Measurements from ENCODE around the gene NPAS2. TPM values are rescaled to one million over a fixed set of nuclear protein-coding genes. Genes with fewer than 3 reads are reported as not detected.

NPAS2 gene
- total RNA-seq, 5 donors from 2014 or later (not counting 1 experiment from before 2014, with no cell fraction given) = 3.5 to 9.5 (median 4.4) TPM

DNA sequence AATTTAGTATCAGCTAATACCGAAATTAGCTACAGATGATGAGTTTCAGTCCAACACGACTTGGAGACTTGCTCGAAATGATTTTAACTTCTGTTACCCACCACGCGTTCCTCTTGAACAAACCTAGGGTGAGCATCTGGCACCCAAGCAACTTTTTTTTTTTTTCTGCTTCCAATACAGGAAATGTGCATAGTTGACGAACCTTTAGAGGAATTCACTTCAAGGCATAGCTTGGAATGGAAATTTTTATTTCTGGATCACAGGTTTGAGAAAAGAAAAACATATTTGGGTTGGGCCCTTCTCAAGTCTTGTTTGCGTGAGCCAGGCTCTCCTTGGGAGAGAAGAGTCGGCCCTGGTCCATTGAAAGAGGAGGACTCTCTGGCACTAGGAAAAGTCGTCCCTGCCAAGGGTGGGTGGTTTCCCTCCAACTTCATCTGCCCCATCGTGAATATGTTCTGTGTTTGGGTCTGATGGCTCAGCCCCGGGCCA is 144.8 kb downstream of the NPAS2 start:
- peaks cover 0 to 3% of the 10 kb centered on the region in 2 experiments for H3K27me3 ChIP-seq (replicated peaks in 1 of 2; ENCODE audit: control insufficient read depth in 2 of 2, extremely low read depth in 1 of 2, insufficient read depth in 2 of 2, low read length in 1 of 2)
- POLR2A ChIA-PET = interaction anchor here in 1 of 2 donors (0.7 kb wide), 1 partner anchor 1621 kb away, joined by 3 read pairs; no protein-coding TSS in a partner anchor
- ATAC-seq (replicated peaks in 1 of 4) (no peak), DNase-seq (no peak)
- no peaks in the 10 kb centered on the region for H3K36me3 Mint-ChIP-seq
- no peak overlapping the region for H3K27ac ChIP-seq (ENCODE audit: low read length)
- CTCF ChIA-PET = interaction anchor here in 1 of 2 donors (0.7 kb wide), 1 partner anchor 40 kb away, joined by 4 read pairs; no protein-coding TSS in a partner anchor
- H3K27ac Mint-ChIP-seq = no peak overlapping the region
- no peaks in the 10 kb centered on the region for H3K9me3 ChIP-seq
- H3K4me1 ChIP-seq (ENCODE audit: control insufficient read depth in 1 of 2, extremely low read depth in 1 of 2, insufficient read depth in 2 of 2, low read length in 2 of 2) = peaks cover 4 to 9% of the 10 kb centered on the region in 2 experiments
- H3K27me3 Mint-ChIP-seq = no peaks in the 10 kb centered on the region
- H3K9me3 Mint-ChIP-seq = no peaks in the 10 kb centered on the region
- H3K4me3 ChIP-seq (ENCODE audit: control insufficient read depth in 1 of 2, extremely low read depth in 1 of 2, low read length in 1 of 2) = no peak overlapping the region
- H3K4me1 Mint-ChIP-seq = peaks cover 7 to 9% (median 8%) of the 10 kb centered on the region in 3 donors
- no peaks in the 10 kb centered on the region for H3K36me3 ChIP-seq (ENCODE audit: control insufficient read depth in 2 of 2, extremely low read depth in 1 of 2, insufficient read depth in 1 of 2, low read length in 1 of 2)
- no peak overlapping the region for H3K4me3 Mint-ChIP-seq
- 86% methylated on average over 4 of the region's 11 CpGs for WGBS (ENCODE audit: insufficient coverage)

DNA sequence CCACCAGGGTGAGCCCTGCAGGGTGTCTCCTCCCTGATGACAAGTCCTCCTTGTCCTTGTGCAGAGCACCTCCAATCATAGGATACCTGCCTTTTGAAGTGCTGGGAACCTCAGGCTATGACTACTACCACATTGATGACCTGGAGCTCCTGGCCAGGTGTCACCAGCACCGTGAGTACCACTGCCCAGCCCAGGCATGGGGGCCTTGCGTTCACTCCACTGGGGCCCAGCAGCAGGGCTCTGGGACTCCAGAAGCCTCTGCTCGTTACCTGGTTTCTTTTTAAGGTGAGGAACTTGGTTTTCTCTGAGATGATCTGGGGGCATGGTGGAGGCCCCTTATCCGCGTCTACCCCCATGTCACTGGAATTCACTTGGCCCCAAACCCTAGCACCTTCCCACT is 145.7 kb downstream of the NPAS2 start:
- Histone ChIP-seq H3K27ac (ENCODE audit: low read length) (no peak overlapping the region), H3K27me3 (replicated peaks in 1 of 2; ENCODE audit: control insufficient read depth in 2 of 2, extremely low read depth in 1 of 2, insufficient read depth in 2 of 2, low read length in 1 of 2) (peaks cover 0 to 8% of the 10 kb centered on the region in 2 experiments), H3K9me3 (no peaks in the 10 kb centered on the region), H3K4me1 (ENCODE audit: control insufficient read depth in 1 of 2, extremely low read depth in 1 of 2, insufficient read depth in 2 of 2, low read length in 2 of 2) (peaks cover 4 to 9% of the 10 kb centered on the region in 2 experiments), H3K4me3 (ENCODE audit: control insufficient read depth in 1 of 2, extremely low read depth in 1 of 2, low read length in 1 of 2) (no peak overlapping the region), H3K36me3 (ENCODE audit: control insufficient read depth in 2 of 2, extremely low read depth in 1 of 2, insufficient read depth in 1 of 2, low read length in 1 of 2) (no peaks in the 10 kb centered on the region)
- no peaks in the 10 kb centered on the region for H3K36me3 Mint-ChIP-seq
- ChIA-PET POLR2A (no interaction called here), CTCF (no interaction called here)
- ATAC-seq (replicated peaks in 1 of 4) (no peak), DNase-seq (no peak)
- no peaks in the 10 kb centered on the region for H3K27me3 Mint-ChIP-seq
- 94% methylated on average over 2 of the region's 5 CpGs for WGBS (ENCODE audit: insufficient coverage)
- no peak overlapping the region for H3K4me3 Mint-ChIP-seq
- H3K4me1 Mint-ChIP-seq = peaks cover 7 to 9% (median 8%) of the 10 kb centered on the region in 3 donors
- H3K9me3 Mint-ChIP-seq = no peaks in the 10 kb centered on the region
- no peak overlapping the region for H3K27ac Mint-ChIP-seq

DNA sequence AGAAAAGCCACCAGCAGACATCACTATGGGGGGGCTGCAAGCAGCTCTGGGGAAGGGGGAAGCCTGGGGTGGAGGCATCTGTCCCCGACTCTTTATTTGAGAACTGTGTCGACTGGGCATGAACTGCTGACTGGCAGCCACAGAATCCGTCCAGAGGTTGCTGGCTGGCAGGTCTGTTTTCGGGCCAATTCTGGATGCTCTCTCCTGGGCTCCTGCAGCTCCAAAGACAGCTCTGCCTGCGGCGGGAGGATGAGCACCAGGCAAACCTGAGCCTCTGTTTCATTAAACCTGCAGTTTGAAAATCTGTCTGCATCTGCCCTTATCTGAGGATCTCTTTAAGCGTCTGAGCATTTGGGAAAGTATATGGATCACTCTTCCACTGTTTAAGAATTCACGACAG is 147.8 kb downstream of the NPAS2 start:
- POLR2A ChIA-PET = no interaction called here
- peaks cover 0 to 13% of the 10 kb centered on the region in 2 experiments for H3K27me3 ChIP-seq (replicated peaks in 1 of 2; ENCODE audit: control insufficient read depth in 2 of 2, extremely low read depth in 1 of 2, insufficient read depth in 2 of 2, low read length in 1 of 2)
- no peak overlapping the region for H3K4me3 Mint-ChIP-seq
- no peak for ATAC-seq (replicated peaks in 1 of 4)
- H3K9me3 ChIP-seq = no peaks in the 10 kb centered on the region
- DNase-seq = no peak
- WGBS (ENCODE audit: insufficient coverage) = 83% methylated on average over 4 of the region's 8 CpGs
- H3K27ac Mint-ChIP-seq = no peak overlapping the region
- CTCF ChIA-PET = no interaction called here
- no peak overlapping the region for H3K4me3 ChIP-seq (ENCODE audit: control insufficient read depth in 1 of 2, extremely low read depth in 1 of 2, low read length in 1 of 2)
- H3K27ac ChIP-seq (ENCODE audit: low read length) = no peak overlapping the region
- no peaks in the 10 kb centered on the region for H3K36me3 Mint-ChIP-seq
- H3K4me1 Mint-ChIP-seq = peaks cover 7 to 9% (median 8%) of the 10 kb centered on the region in 3 donors
- H3K9me3 Mint-ChIP-seq = no peaks in the 10 kb centered on the region
- peaks cover 0 to 3% of the 10 kb centered on the region in 2 donors for H3K27me3 Mint-ChIP-seq
- H3K4me1 ChIP-seq (ENCODE audit: control insufficient read depth in 1 of 2, extremely low read depth in 1 of 2, insufficient read depth in 2 of 2, low read length in 2 of 2) = peaks cover 4 to 9% of the 10 kb centered on the region in 2 experiments
- no peaks in the 10 kb centered on the region for H3K36me3 ChIP-seq (ENCODE audit: control insufficient read depth in 2 of 2, extremely low read depth in 1 of 2, insufficient read depth in 1 of 2, low read length in 1 of 2)

DNA sequence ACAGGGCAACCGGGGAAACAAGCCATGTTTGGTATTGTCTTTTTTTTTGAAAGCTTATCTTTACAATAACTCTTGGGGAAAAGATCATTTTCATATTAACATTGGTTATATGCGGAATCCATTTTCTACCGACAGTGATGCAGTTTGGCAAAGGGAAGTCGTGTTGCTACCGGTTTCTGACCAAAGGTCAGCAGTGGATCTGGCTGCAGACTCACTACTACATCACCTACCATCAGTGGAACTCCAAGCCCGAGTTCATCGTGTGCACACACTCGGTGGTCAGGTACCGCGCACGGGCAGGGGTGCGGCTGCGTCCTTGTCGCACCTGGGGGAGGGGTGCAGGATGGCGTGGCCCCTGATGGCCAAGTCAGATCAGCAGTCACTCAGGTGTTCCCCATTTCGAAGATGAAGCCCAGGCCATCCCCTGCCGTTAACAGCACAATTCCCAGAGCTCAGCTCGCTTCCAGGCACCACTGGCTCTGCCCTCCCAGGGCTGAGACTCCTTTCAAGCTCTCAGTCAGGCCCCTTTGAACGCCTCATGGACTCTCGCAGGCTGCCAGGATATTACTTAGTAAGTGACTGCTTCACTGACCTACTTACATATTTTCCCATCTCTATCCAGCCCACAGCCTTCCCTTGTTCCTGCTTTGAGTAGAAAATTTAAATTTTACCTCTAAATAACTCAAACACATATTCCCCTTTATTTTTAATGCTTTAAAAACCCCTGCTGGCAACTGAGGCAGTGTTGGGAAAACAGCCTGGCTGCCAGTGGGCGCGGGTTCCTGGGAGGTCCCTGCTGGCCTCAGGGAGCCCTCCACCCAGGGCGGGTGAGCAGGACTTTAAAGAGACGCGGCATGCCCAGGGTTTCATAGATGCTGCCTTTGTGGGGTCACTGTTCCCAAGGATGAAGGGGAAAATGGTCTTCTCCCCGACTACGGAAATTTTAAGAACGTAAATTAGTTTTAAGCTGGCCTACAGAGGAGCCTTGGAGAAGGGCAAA is 148.5 kb downstream of the NPAS2 start:
- no peak overlapping the region for H3K4me3 Mint-ChIP-seq

DNA sequence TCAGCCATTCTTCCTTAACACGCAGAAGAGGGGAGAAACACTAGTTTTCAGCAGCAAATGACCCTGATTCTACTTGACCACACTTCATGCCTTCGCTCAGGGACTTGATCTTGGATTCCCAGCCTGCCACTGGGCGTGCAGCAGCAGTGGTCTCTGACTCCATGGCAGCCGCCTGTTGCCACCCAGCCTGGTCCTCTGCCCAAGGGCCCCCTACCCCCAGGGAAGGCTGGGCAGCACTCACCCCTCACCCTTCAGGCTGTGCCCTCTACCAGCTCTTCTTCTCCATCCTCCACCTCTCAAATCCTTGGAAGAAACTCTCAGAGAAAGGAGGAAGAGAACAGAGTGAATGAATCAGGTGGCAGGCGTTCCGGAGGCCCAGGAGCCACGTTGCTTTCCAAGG is 150.1 kb downstream of the NPAS2 start:
- 86% methylated on average over 7 of the region's 7 CpGs for WGBS (ENCODE audit: insufficient coverage)
- H3K27ac Mint-ChIP-seq = no peak overlapping the region
- Histone ChIP-seq H3K36me3 (ENCODE audit: control insufficient read depth in 2 of 2, extremely low read depth in 1 of 2, insufficient read depth in 1 of 2, low read length in 1 of 2) (no peaks in the 10 kb centered on the region), H3K27me3 (replicated peaks in 1 of 2; ENCODE audit: control insufficient read depth in 2 of 2, extremely low read depth in 1 of 2, insufficient read depth in 2 of 2, low read length in 1 of 2) (peaks cover 0 to 17% of the 10 kb centered on the region in 2 experiments), H3K4me1 (ENCODE audit: control insufficient read depth in 1 of 2, extremely low read depth in 1 of 2, insufficient read depth in 2 of 2, low read length in 2 of 2) (no peaks in the 10 kb centered on the region), H3K9me3 (no peaks in the 10 kb centered on the region), H3K27ac (ENCODE audit: low read length) (no peak overlapping the region), H3K4me3 (ENCODE audit: control insufficient read depth in 1 of 2, extremely low read depth in 1 of 2, low read length in 1 of 2) (no peak overlapping the region)
- no peak for DNase-seq
- H3K36me3 Mint-ChIP-seq = no peaks in the 10 kb centered on the region
- CTCF ChIA-PET = no interaction called here
- peaks cover 0 to 3% of the 10 kb centered on the region in 2 donors for H3K27me3 Mint-ChIP-seq
- no peak overlapping the region for H3K4me3 Mint-ChIP-seq
- H3K9me3 Mint-ChIP-seq = no peaks in the 10 kb centered on the region
- no peaks in the 10 kb centered on the region for H3K4me1 Mint-ChIP-seq
- POLR2A ChIA-PET = no interaction called here
- ATAC-seq (replicated peaks in 1 of 4) = no peak

More for the DNA sequence above, 148.5 kb downstream of the NPAS2 start:
- Histone ChIP-seq H3K4me3 (ENCODE audit: control insufficient read depth in 1 of 2, extremely low read depth in 1 of 2, low read length in 1 of 2) (no peak overlapping the region), H3K27ac (ENCODE audit: low read length) (no peak overlapping the region), H3K9me3 (no peaks in the 10 kb centered on the region), H3K4me1 (ENCODE audit: control insufficient read depth in 1 of 2, extremely low read depth in 1 of 2, insufficient read depth in 2 of 2, low read length in 2 of 2) (peaks cover 4 to 9% of the 10 kb centered on the region in 2 experiments), H3K36me3 (ENCODE audit: control insufficient read depth in 2 of 2, extremely low read depth in 1 of 2, insufficient read depth in 1 of 2, low read length in 1 of 2) (no peaks in the 10 kb centered on the region), H3K27me3 (replicated peaks in 1 of 2; ENCODE audit: control insufficient read depth in 2 of 2, extremely low read depth in 1 of 2, insufficient read depth in 2 of 2, low read length in 1 of 2) (peaks cover 0 to 13% of the 10 kb centered on the region in 2 experiments)
- Mint-ChIP-seq H3K36me3 (no peaks in the 10 kb centered on the region), H3K27me3 (peaks cover 0 to 3% of the 10 kb centered on the region in 2 donors), H3K27ac (no peak overlapping the region), H3K4me1 (peaks cover 7 to 9% (median 8%) of the 10 kb centered on the region in 3 donors), H3K9me3 (no peaks in the 10 kb centered on the region)
- ATAC-seq (replicated peaks in 1 of 4) (no peak), DNase-seq (no peak)
- ChIA-PET POLR2A (no interaction called here), CTCF (no interaction called here)
- 86% methylated on average over 24 of the region's 28 CpGs for WGBS (ENCODE audit: insufficient coverage)

DNA sequence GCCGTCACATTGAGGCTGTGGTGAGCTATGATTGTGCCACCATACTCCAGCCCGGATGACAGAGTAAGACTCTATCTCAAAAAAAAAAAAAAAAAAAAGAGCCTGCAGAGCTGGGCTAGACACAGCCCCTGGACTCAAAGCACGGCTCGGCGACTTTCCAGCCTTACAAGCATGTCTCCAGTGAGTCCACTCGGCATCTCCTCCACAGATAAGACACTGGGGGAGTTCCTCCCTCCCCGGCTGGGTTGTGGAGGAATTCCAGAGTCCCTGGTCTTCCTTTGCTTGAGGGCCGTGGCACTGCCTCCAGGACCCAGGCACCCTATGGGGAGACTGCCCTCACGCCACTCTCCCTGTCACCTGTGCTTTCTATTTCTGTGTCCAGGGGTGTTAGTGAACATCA is 151.3 kb downstream of the NPAS2 start:
- DNase-seq = no peak
- POLR2A ChIA-PET = no interaction called here

More for the DNA sequence above, 151.3 kb downstream of the NPAS2 start:
- Histone ChIP-seq H3K9me3 (no peaks in the 10 kb centered on the region), H3K4me3 (ENCODE audit: control insufficient read depth in 1 of 2, extremely low read depth in 1 of 2, low read length in 1 of 2) (no peak overlapping the region), H3K27me3 (replicated peaks in 1 of 2; ENCODE audit: control insufficient read depth in 2 of 2, extremely low read depth in 1 of 2, insufficient read depth in 2 of 2, low read length in 1 of 2) (peaks cover 0 to 22% of the 10 kb centered on the region in 2 experiments), H3K36me3 (ENCODE audit: control insufficient read depth in 2 of 2, extremely low read depth in 1 of 2, insufficient read depth in 1 of 2, low read length in 1 of 2) (no peaks in the 10 kb centered on the region), H3K27ac (ENCODE audit: low read length) (no peak overlapping the region), H3K4me1 (ENCODE audit: control insufficient read depth in 1 of 2, extremely low read depth in 1 of 2, insufficient read depth in 2 of 2, low read length in 2 of 2) (no peaks in the 10 kb centered on the region)
- CTCF ChIA-PET = interaction anchor here in 1 of 2 donors (0.5 kb wide), 2 partner anchors 163 to 222 kb away, joined by 4 to 8 read pairs; no protein-coding TSS in a partner anchor
- ATAC-seq (replicated peaks in 1 of 4) = no peak
- no peaks in the 10 kb centered on the region for H3K9me3 Mint-ChIP-seq
- 100% methylated on average over 2 of the region's 9 CpGs for WGBS (ENCODE audit: insufficient coverage)
- H3K4me3 Mint-ChIP-seq = no peak overlapping the region
- H3K27ac Mint-ChIP-seq = no peak overlapping the region
- H3K4me1 Mint-ChIP-seq = no peaks in the 10 kb centered on the region
- peaks cover 0 to 3% of the 10 kb centered on the region in 2 donors for H3K27me3 Mint-ChIP-seq
- no peaks in the 10 kb centered on the region for H3K36me3 Mint-ChIP-seq

Measured in T-cell (primary cell).